ENCODE results near the gene DVL3.
"Not testable (repeated sequence)": the region's sequence is repeated elsewhere in the genome, so short reads cannot be mapped to it uniquely, and the experiment has no call there.

Gene DVL3

DNA sequence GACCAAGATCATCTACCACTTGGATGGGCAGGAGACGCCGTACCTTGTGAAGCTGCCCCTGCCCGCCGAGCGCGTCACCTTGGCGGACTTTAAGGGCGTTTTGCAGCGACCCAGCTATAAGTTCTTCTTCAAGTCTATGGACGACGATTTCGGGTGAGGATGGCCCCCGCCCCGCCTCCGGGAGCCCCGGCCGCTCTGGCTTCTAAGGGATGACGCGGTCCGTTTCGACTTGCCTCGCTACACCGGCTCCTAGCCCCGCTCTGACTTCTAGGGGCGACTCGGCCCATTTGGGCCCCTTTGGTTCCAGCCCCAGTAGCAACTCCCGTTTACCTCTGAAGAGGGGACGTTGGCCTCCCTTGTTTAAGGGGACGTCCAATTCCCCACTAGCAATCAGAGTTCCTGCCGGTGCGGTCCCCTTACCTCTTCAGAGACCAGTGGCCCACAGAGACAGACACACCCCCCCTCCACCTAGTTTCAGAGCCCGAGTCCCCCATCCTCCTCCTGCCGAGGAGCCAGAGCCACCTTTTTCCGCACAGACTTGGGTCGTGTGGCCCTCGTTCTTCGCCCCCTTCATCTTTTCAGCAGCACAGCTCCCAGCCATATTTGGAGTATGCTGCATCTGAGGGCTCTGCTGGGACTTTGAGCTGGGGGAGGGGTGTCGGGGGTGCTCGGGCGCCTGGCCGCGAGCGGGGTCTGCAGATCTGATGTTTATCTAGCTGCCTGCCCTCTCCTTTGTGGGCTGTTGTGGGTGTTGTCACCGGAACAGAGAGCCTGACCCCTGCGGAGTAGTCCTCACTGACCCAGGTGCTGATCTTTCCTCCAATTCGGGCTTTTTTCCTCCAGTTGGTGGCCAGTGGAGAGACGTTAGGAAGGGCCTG, 706 bp downstream of the DVL3 start:
- peak overlapping the region; percentile 87 for H3K4me3 ChIP-seq (ENCODE audit: low read depth, low read length)
- TF ChIP-seq, protein P1, sequence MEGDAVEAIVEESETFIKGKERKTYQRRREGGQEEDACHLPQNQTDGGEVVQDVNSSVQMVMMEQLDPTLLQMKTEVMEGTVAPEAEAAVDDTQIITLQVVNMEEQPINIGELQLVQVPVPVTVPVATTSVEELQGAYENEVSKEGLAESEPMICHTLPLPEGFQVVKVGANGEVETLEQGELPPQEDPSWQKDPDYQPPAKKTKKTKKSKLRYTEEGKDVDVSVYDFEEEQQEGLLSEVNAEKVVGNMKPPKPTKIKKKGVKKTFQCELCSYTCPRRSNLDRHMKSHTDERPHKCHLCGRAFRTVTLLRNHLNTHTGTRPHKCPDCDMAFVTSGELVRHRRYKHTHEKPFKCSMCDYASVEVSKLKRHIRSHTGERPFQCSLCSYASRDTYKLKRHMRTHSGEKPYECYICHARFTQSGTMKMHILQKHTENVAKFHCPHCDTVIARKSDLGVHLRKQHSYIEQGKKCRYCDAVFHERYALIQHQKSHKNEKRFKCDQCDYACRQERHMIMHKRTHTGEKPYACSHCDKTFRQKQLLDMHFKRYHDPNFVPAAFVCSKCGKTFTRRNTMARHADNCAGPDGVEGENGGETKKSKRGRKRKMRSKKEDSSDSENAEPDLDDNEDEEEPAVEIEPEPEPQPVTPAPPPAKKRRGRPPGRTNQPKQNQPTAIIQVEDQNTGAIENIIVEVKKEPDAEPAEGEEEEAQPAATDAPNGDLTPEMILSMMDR (IDR thresholded peaks at IDR 0.05; ENCODE audit: borderline replicate concordance, insufficient read depth, low read depth, low read length): no peak

DNA sequence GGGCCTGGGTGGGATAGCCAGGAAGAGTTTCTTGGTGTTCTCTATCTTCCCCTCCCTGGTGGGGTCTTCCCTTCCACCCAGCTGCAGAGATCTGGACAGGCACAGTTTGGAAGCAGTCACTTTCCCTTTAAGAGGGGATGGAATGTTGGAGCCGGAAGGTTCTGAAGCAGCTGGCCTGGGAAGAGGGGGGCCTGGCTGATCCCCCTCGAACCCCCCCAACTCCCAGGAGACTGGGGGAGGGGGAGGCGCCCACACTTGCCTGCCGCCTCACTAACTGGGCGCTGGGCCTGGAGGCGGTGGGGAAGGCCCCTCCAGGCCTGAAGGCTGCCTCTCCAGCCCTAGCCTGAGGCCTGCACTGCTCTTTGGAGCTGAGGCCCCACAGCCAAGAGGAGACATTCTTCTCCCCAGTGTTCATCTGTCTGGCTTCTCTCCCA, 1.4 kb downstream of the DVL3 start:
- peak overlapping the region; percentile 87 for H3K4me3 ChIP-seq (ENCODE audit: low read depth, low read length)
- TF ChIP-seq, protein P1 (IDR thresholded peaks at IDR 0.05; ENCODE audit: borderline replicate concordance, insufficient read depth, low read depth, low read length): no peak

DNA sequence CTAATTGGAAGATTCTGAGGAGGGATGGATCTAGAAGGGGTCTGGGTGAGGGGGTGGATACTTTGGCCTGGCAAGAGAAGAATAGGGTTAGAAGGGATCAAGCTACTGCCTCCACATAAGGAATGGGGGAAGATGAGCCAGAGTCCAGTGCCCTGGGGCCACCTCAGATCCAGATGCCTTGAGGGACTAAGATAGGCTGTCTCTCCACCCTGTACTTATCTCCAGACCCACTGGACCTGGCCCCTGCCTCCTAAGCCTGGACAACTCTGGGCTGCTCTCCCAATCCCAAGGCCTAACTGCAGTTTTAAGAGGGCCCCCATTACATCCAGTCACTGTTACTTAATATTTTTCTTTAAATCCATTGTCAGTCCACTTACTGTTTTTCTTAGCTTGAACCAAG, 2.0 kb downstream of the DVL3 start:
- H3K4me3 ChIP-seq (ENCODE audit: low read depth, low read length): peak overlapping the region; percentile 87
- TF ChIP-seq, protein P1 (IDR thresholded peaks at IDR 0.05; ENCODE audit: borderline replicate concordance, insufficient read depth, low read depth, low read length): no peak

DNA sequence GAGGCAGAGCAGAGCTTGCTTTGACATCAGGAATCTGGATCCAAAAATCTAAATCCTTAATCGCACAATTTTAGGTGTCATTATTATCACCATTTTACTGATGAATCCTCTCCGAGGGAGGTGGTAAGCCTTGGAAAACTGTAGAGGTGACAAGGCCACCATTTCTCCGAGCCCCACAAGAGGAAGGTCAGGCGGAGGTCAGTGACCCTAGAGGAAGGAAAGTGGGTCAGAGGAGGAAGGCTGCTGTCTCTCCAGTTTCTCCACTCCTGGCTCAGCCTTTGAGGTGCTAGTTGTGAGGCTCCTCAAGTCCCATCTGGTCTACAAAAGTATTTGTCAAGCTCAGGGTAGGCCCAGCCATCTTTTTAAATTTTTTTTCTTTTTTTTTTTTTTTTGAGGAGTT, 3.2 kb downstream of the DVL3 start:
- TF ChIP-seq, protein P1 (IDR thresholded peaks at IDR 0.05; ENCODE audit: borderline replicate concordance, insufficient read depth, low read depth, low read length): no peak
- H3K4me3 ChIP-seq (ENCODE audit: low read depth, low read length): no peak overlapping the region

DNA sequence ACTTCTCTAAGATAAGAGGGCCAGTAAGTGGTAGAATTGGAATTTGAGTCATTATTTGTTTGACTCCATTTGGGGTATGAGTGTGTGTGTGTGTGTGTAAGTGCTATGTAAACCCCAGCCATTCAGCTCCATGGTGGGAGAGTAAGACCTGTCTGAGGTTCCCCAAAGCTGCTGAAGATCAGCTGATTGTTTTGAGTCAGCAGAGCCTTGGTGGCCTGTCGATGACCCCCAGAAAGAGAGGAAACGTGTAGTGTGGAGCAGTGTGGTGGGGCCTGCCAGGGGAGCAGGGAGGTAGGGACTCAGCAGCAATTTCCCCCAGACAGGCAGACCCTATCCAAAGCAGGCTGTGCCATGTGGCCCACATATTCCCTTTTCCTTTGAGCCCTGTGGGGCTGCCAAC, 5.3 kb downstream of the DVL3 start:
- TF ChIP-seq, protein P1 (IDR thresholded peaks at IDR 0.05; ENCODE audit: borderline replicate concordance, insufficient read depth, low read depth, low read length): no peak
- no peak overlapping the region for H3K4me3 ChIP-seq (ENCODE audit: low read depth, low read length)

DNA sequence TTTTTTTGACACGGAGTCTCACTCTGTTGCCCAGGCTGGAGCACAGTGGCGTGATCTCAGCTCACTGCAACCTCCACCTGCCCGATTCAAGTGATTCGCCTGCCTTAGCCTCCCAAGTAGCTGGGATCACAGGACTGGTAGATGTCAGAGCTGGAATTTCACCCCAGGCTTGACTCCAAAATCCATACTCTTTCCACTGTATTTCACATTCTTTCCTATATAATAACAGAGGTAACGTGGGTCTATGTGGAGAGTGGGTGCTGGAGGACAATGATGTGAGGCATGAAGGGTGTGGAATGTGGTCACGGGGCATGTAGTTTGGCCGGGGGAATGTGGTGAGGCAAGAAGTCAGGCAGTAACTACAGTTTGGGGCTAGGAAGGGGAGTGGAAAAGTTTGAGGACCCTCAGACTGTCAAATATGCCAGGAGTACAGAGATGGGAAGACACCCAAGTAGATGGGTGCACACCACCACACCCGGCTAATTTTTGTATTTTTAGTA, 7.4 kb downstream of the DVL3 start:
- H3K4me3 ChIP-seq (ENCODE audit: low read depth, low read length): not testable (repeated sequence)

DNA sequence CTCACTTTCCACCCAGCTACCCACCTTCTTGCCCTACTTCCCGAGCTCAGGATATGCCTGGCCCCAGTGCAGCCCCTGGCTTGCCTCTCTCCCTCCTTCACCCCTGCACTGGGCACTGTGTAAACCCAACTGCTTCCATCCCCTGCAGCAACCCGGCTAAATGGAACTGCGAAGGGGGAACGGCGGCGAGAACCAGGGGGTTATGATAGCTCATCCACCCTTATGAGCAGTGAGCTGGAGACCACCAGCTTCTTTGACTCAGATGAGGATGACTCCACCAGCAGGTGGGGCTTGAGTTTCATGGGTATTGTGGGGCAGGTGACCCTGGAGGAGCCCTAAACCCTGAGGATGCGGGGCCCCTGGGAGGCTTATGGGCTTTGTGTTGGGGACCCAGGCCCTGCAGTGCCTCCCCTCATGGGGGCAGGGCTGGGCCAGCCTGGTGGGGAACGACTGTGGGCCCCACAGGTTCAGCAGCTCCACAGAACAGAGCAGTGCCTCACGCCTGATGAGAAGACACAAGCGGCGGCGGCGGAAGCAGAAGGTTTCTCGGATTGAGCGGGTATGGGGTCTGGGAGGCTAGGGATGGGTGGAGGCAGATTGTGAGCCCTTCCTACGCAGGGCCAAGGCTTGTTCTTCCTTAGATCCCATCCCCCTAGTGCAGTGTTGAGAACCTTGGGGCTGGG, 9.6 kb downstream of the DVL3 start:
- H3K4me3 ChIP-seq (ENCODE audit: low read depth, low read length): no peak overlapping the region
- TF ChIP-seq, protein P1 (IDR thresholded peaks at IDR 0.05; ENCODE audit: borderline replicate concordance, insufficient read depth, low read depth, low read length): no peak

Measured in GM12875 (cell line).